OCI-LY7 (cell line): ENCODE data around the gene SUSD4. TPM values are rescaled to one million over a fixed set of nuclear protein-coding genes. Genes with fewer than 3 reads are reported as not detected.

Experiments used
- BruUV-seq: library from RNA; stranded (reverse); fragments of 400-500 nt; replicated peaks from 2 replicates; lab custom pipeline; 2021; lab: Mats Ljungman, UMichigan
- CTCF ChIA-PET: fragments of 300-600 bp; sonication (Branson Sonifier 250); formaldehyde crosslinking; loops from one replicate; lab custom pipeline; 2022; ENCODE audit warnings: antibody characterized with exemption; ENCODE audit not compliant: unreplicated experiment; lab: Charles Lee
- POLR2A ChIA-PET: fragments of 300-600 bp; sonication (Branson Sonifier 250); formaldehyde crosslinking; loops from one replicate; lab custom pipeline; 2022; ENCODE audit warnings: antibody characterized with exemption; lab: Charles Lee
- DNase-seq: peaks from one replicate; pipeline ENCODE4 v3.0.0-alpha.2; 2015; ENCODE audit warnings: low spot score
- H2AFZ ChIP-seq: fragments of 200-600 bp; sonication (generic), shearing (Covaris generic); 2 replicates; pipeline ENCODE4 v1.6.1; 2014; ENCODE audit warnings: mild to moderate bottlenecking, antibody characterized with exemption, low read length, moderate library complexity
- H3K27ac ChIP-seq: fragments of 200-600 bp; sonication (generic); 2 replicates; pipeline ENCODE4 v1.5.1; 2014; ENCODE audit warnings: mixed run types, low read depth, mild to moderate bottlenecking, moderate library complexity, low read length, inconsistent platforms; ENCODE audit not compliant: poor library complexity, severe bottlenecking
- H3K36me3 ChIP-seq: fragments of 200-600 bp; sonication (generic); 2 replicates; pipeline ENCODE4 v1.6.1; 2014; ENCODE audit warnings: mild to moderate bottlenecking, antibody characterized with exemption, low read length, moderate library complexity, mixed read lengths; ENCODE audit not compliant: insufficient read depth
- H3K4me1 ChIP-seq: fragments of 200-600 bp; sonication (generic); 2 replicates; pipeline ENCODE4 v1.5.1; 2014; ENCODE audit warnings: mild to moderate bottlenecking, low read length; ENCODE audit not compliant: insufficient read depth, poor library complexity, severe bottlenecking
- H3K4me2 ChIP-seq: fragments of 200-600 bp; sonication (generic); 2 replicates; pipeline ENCODE4 v1.6.1; 2014; ENCODE audit warnings: mild to moderate bottlenecking, low read length
- H3K4me3 ChIP-seq: fragments of 200-600 bp; sonication (generic); 2 replicates; pipeline ENCODE4 v1.5.1; 2014; ENCODE audit warnings: mild to moderate bottlenecking, low read depth, low read length; ENCODE audit not compliant: poor library complexity, severe bottlenecking
- H3K79me2 ChIP-seq: fragments of 200-600 bp; sonication (generic); 2 replicates; pipeline ENCODE4 v1.6.1; 2016; ENCODE audit warnings: low read depth, mild to moderate bottlenecking, low read length, moderate library complexity, mixed read lengths; ENCODE audit not compliant: insufficient read depth
- H3K9me2 ChIP-seq: fragments of 200-600 bp; sonication (generic); 2 replicates; pipeline ENCODE4 v1.6.1; 2016; ENCODE audit warnings: mild to moderate bottlenecking, low read length, mixed read lengths; ENCODE audit not compliant: insufficient read depth
- H3K9me3 ChIP-seq: fragments of 200-600 bp; sonication (generic); 2 replicates; pipeline ENCODE4 v1.6.1; 2014; ENCODE audit warnings: mild to moderate bottlenecking, mixed run types, low read length, mixed read lengths
- H4K20me1 ChIP-seq: fragments of 200-600 bp; sonication (generic); 2 replicates; pipeline ENCODE4 v1.6.1; 2014; ENCODE audit warnings: mild to moderate bottlenecking, antibody characterized with exemption, low read length, moderate library complexity, mixed read lengths; ENCODE audit not compliant: insufficient read depth
- EZH2phosphoT487 ChIP-seq: fragments of 200-600 bp; sonication (generic); IDR thresholded peaks from 2 replicates; pipeline ENCODE4 v1.6.1; 2018; ENCODE audit warnings: low read depth, borderline replicate concordance, mild to moderate bottlenecking, mixed run types, antibody characterized with exemption, low read length, moderate library complexity, mixed read lengths
- intact Hi-C: fragments of 100-400 bp; cut with micrococcal nuclease; formaldehyde crosslinking; loops from one replicate; pipeline ENCODE4 v1.10.0; 2022; ENCODE audit not compliant: unreplicated experiment
- total RNA-seq, 2 experiments: library from RNA; depleted of rRNA in 1 of 2; stranded (reverse); fragments of >200 nt in 1 of 2; shearing (Covaris generic) in 1 of 2; gene quantifications; 2 replicates each; pipeline ENCODE4 v1.2.3, GENCODE V29; 2014 to 2022
- TF ChIP-seq, protein P1 (sequence below): fragments of 200-600 bp; sonication (generic); conservative IDR thresholded peaks from 2 replicates; pipeline ENCODE4 v1.5.1; 2014; ENCODE audit warnings: mild to moderate bottlenecking, antibody characterized with exemption, low read length, moderate library complexity, mixed read lengths

SUSD4 gene
- total RNA-seq, 2 experiments from 2014 or later = 0.42 TPM; not detected in 1

DNA sequence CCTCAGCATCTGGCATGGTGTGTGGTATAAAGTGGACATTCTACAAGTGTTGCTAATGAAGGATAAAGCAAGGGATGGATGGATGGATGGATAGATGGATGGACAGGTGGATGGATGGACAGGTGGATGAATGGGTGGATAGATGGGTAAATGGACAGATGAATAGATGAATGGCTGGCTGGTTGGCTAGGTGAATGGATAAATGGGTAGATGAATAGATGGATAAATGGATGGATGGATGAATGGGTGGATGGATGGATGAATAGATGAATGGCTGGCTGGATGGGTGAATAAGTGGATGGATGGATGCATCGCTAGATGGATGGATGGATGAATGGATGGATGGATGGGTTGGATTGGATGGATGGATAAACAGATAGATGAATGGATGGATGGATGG, 66.2 kb downstream of the SUSD4 start:
- ChIA-PET CTCF (no interaction called here), POLR2A (no interaction called here)
- Histone ChIP-seq H3K27ac (no peak overlapping the region), H4K20me1 (no peaks in the 10 kb centered on the region), H3K4me3 (no peak overlapping the region), H3K79me2 (no peaks in the 10 kb centered on the region), H3K9me2 (no peaks in the 10 kb centered on the region), H3K9me3 (no peaks in the 10 kb centered on the region), H3K4me1 (no peaks in the 10 kb centered on the region), H3K36me3 (no peaks in the 10 kb centered on the region), H2AFZ (no peak overlapping the region), H3K4me2 (no peak overlapping the region)
- TF ChIP-seq EZH2phosphoT487 = no peak
- TF ChIP-seq, protein P1, sequence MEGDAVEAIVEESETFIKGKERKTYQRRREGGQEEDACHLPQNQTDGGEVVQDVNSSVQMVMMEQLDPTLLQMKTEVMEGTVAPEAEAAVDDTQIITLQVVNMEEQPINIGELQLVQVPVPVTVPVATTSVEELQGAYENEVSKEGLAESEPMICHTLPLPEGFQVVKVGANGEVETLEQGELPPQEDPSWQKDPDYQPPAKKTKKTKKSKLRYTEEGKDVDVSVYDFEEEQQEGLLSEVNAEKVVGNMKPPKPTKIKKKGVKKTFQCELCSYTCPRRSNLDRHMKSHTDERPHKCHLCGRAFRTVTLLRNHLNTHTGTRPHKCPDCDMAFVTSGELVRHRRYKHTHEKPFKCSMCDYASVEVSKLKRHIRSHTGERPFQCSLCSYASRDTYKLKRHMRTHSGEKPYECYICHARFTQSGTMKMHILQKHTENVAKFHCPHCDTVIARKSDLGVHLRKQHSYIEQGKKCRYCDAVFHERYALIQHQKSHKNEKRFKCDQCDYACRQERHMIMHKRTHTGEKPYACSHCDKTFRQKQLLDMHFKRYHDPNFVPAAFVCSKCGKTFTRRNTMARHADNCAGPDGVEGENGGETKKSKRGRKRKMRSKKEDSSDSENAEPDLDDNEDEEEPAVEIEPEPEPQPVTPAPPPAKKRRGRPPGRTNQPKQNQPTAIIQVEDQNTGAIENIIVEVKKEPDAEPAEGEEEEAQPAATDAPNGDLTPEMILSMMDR = no peak
- no peak for DNase-seq
- no TSS peak for BruUV-seq
- intact Hi-C loops = no loop called here

DNA sequence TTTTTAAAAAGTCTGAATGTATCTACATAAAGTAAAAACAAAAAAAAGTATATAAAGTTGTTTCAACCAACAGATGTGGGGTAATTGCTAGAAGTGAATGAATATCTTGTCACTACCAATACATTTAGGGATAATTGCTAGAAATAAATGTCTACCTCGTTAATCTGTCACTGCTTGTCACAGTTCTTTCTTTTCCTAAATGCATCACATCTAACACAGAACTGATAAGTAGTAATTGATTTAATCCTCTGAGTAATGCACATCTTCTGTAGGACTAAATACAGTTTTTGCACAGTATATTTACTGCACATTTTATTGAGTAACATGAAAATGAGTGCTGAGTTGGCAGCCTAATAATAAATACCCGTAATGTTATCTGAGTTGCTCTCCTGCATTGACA, 72.2 kb downstream of the SUSD4 start:
- Histone ChIP-seq H3K36me3 (no peaks in the 10 kb centered on the region), H3K4me2 (no peak overlapping the region), H3K4me3 (no peak overlapping the region), H3K27ac (no peak overlapping the region), H4K20me1 (no peaks in the 10 kb centered on the region), H3K4me1 (no peaks in the 10 kb centered on the region), H3K79me2 (no peaks in the 10 kb centered on the region), H3K9me2 (no peaks in the 10 kb centered on the region), H3K9me3 (no peaks in the 10 kb centered on the region), H2AFZ (no peak overlapping the region)
- BruUV-seq = no TSS peak
- ChIA-PET POLR2A (interaction anchor here (0.6 to 0.7 kb wide), 4 partner anchors 22 to 1180 kb away, joined by 3 to 7 read pairs (median 5); no protein-coding TSS in a partner anchor), CTCF (no interaction called here)
- no peak for DNase-seq
- TF ChIP-seq, protein P1 = no peak
- no peak for TF ChIP-seq EZH2phosphoT487
- intact Hi-C loops = no loop called here

DNA sequence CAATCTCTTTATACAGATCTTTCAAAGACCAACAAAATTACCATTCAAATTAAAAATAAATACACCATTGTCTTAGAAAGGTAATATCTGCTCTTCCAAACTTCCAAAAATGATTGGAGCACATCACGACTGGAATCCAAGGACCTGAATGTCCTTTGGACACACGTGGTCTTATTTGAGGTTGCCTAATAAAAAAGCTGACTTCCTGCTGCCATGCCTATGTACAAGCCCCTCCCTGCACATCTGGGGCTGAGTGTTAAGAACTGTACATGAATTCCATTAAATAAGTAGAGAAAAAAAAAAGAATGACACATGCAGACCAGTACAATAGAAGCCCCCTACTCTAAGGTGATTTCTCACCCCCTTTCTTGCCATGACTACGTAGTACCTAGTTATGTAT, 73.6 kb downstream of the SUSD4 start:
- H3K9me2 ChIP-seq = no peaks in the 10 kb centered on the region
- H2AFZ ChIP-seq = no peak overlapping the region
- H4K20me1 ChIP-seq = no peaks in the 10 kb centered on the region
- H3K4me1 ChIP-seq = no peaks in the 10 kb centered on the region
- CTCF ChIA-PET = no interaction called here
- H3K79me2 ChIP-seq = no peaks in the 10 kb centered on the region
- BruUV-seq = no TSS peak
- POLR2A ChIA-PET = interaction anchor here (0.6 kb wide), 1 partner anchor 29 kb away, joined by 3 read pairs; no protein-coding TSS in a partner anchor
- no peaks in the 10 kb centered on the region for H3K36me3 ChIP-seq
- H3K27ac ChIP-seq = no peak overlapping the region
- DNase-seq = no peak
- no peak for TF ChIP-seq EZH2phosphoT487
- TF ChIP-seq, protein P1 = no peak
- H3K4me2 ChIP-seq = no peak overlapping the region
- H3K4me3 ChIP-seq = no peak overlapping the region
- H3K9me3 ChIP-seq = no peaks in the 10 kb centered on the region
- intact Hi-C loops = no loop called here
